Panc1 (cell line): ENCODE measurements around the gene DAGLA. TPM values are rescaled to one million over a fixed set of nuclear protein-coding genes. Genes with fewer than 3 reads are reported as not detected.

ENCODE experiments used
- ATAC-seq: fragments of 200-7000 bp; cut with Tn5 transposase; 2 replicates; pipeline ENCODE4 v1.9.1; 2020; ENCODE audit warnings: mild to moderate bottlenecking, moderate library complexity
- BruUV-seq: library from RNA; stranded (reverse); fragments of 400-500 nt; replicated peaks from 2 replicates; lab custom pipeline; 2021; lab: Mats Ljungman, UMichigan
- CTCF ChIA-PET: fragments of 300-600 bp; sonication (Branson Sonifier 250); formaldehyde crosslinking; loops from one replicate; lab custom pipeline; 2022; ENCODE audit warnings: antibody characterized with exemption; lab: Charles Lee
- POLR2A ChIA-PET: fragments of 300-600 bp; sonication (Branson Sonifier 250); formaldehyde crosslinking; loops from one replicate; lab custom pipeline; 2022; ENCODE audit warnings: antibody characterized with exemption; lab: Charles Lee
- DNase-seq: peaks from one replicate; pipeline ENCODE4 v3.0.0-alpha.2; 2010; ENCODE audit warnings: low read depth, low spot score
- H3K27ac ChIP-seq: 2 replicates; pipeline ENCODE4 v1.5.1; 2011; ENCODE audit warnings: mild to moderate bottlenecking, low read length, inconsistent platforms
- H3K27me3 ChIP-seq: fragments of 200-500 bp; sonication (Bioruptor generic); 2 replicates; pipeline ENCODE4 v1.6.0; 2014; ENCODE audit warnings: low read length, inconsistent platforms; ENCODE audit not compliant: control insufficient read depth, insufficient read depth
- H3K36me3 ChIP-seq: fragments of 200-500 bp; sonication (Bioruptor generic); 2 replicates; pipeline ENCODE4 v1.5.1; 2014; ENCODE audit warnings: inconsistent platforms, mild to moderate bottlenecking, low read length, moderate library complexity; ENCODE audit not compliant: control insufficient read depth, insufficient read depth
- H3K4me1 ChIP-seq: 2 replicates; pipeline ENCODE4 v1.5.1; 2011; ENCODE audit warnings: inconsistent platforms, mild to moderate bottlenecking, low read length, moderate library complexity; ENCODE audit not compliant: control insufficient read depth, insufficient read depth
- H3K4me3 ChIP-seq, 2 experiments: 2 replicates each; pipeline ENCODE4 v1.5.1; 2011 to 2012; ENCODE audit warnings: low read depth in 2 of 2, low read length in 2 of 2, mild to moderate bottlenecking in 2 of 2, inconsistent platforms in 1 of 2, moderate library complexity in 1 of 2
- H3K9me3 ChIP-seq: fragments of 200-500 bp; sonication (Bioruptor generic); 2 replicates; pipeline ENCODE4 v1.5.1; 2014; ENCODE audit warnings: low read depth, mild to moderate bottlenecking, inconsistent platforms, low read length, moderate library complexity; ENCODE audit not compliant: control insufficient read depth, insufficient read depth
- POLR2AphosphoS5 ChIP-seq: IDR thresholded peaks from 2 replicates; pipeline ENCODE4 v1.6.1; 2012; ENCODE audit warnings: mild to moderate bottlenecking, low read depth, low read length, moderate library complexity
- SIN3A ChIP-seq: IDR thresholded peaks from 2 replicates; pipeline ENCODE4 v1.6.1; 2012; ENCODE audit warnings: low read depth, mild to moderate bottlenecking, low read length, moderate library complexity, borderline replicate concordance; ENCODE audit not compliant: insufficient read depth
- TCF7L2 ChIP-seq: IDR thresholded peaks from 2 replicates; pipeline ENCODE4 v1.6.1; 2011; ENCODE audit warnings: mild to moderate bottlenecking, low read depth, low read length, inconsistent platforms
- in situ Hi-C: cut with HindIII; loops from 2 replicates; pipeline ENCODE4 v1.10.0; 2016; ENCODE audit warnings: low sequenced_read_pairs, low pct_unique_long_range_greater_than_20kb
- intact Hi-C: fragments of 100-400 bp; cut with micrococcal nuclease; formaldehyde crosslinking; loops from one replicate; pipeline ENCODE4 v1.10.0; 2022; ENCODE audit not compliant: unreplicated experiment
- total RNA-seq: library from RNA; stranded (reverse); gene quantifications from one replicate; pipeline ENCODE4 v1.2.1, GENCODE V29; 2021; ENCODE audit not compliant: unreplicated experiment
- TF ChIP-seq, protein P1 (sequence below), 2 experiments: IDR thresholded peaks; 2 replicates each; pipeline ENCODE4 v1.6.1; 2011 to 2012; ENCODE audit warnings: low read depth in 2 of 2, control low read depth in 1 of 2, low read length in 1 of 2, mild to moderate bottlenecking in 1 of 2, moderate library complexity in 1 of 2; ENCODE audit not compliant: insufficient read depth in 1 of 2
- TF ChIP-seq, protein P2 (sequence below): fragments of 450-650 bp; IDR thresholded peaks from 2 replicates; pipeline ENCODE4 v1.5.1; 2017; ENCODE audit warnings: mild to moderate bottlenecking

The DAGLA gene
- total RNA-seq, 1 experiment from 2014 or later = 6.4 TPM

DNA sequence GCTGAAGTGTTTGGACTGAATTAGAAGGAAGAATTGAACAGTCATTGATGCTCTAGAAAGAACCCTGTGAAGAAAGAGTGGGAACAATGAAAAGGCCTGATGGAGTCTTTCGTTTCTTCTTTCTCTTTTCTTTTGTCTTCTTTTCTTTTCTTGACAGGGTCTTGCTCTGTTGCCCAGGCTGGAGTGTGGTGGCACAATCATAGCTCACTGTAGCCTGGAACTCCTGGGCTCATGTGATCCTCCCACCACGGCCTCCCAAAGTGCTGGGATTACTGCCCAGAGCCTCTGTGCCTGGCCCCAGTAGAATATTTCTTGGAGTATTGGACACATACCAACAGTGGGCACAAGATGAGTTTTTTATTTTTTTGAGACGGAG lies 113.6 kb downstream of the DAGLA start:
- no TSS peak for BruUV-seq
- H3K27me3 ChIP-seq = no peaks in the 10 kb centered on the region
- ChIA-PET CTCF (no interaction called here), POLR2A (interaction anchor here (1.4 kb wide), 1 partner anchor 22 kb away, joined by 3 read pairs; no protein-coding TSS in a partner anchor)
- H3K36me3 ChIP-seq = peaks cover 7% of the 10 kb centered on the region; the same call in 1 of the 2 replicates
- peak overlapping the region; percentile 99 for H3K27ac ChIP-seq
- ATAC-seq (no peak), DNase-seq (no peak)
- TF ChIP-seq, protein P1, sequence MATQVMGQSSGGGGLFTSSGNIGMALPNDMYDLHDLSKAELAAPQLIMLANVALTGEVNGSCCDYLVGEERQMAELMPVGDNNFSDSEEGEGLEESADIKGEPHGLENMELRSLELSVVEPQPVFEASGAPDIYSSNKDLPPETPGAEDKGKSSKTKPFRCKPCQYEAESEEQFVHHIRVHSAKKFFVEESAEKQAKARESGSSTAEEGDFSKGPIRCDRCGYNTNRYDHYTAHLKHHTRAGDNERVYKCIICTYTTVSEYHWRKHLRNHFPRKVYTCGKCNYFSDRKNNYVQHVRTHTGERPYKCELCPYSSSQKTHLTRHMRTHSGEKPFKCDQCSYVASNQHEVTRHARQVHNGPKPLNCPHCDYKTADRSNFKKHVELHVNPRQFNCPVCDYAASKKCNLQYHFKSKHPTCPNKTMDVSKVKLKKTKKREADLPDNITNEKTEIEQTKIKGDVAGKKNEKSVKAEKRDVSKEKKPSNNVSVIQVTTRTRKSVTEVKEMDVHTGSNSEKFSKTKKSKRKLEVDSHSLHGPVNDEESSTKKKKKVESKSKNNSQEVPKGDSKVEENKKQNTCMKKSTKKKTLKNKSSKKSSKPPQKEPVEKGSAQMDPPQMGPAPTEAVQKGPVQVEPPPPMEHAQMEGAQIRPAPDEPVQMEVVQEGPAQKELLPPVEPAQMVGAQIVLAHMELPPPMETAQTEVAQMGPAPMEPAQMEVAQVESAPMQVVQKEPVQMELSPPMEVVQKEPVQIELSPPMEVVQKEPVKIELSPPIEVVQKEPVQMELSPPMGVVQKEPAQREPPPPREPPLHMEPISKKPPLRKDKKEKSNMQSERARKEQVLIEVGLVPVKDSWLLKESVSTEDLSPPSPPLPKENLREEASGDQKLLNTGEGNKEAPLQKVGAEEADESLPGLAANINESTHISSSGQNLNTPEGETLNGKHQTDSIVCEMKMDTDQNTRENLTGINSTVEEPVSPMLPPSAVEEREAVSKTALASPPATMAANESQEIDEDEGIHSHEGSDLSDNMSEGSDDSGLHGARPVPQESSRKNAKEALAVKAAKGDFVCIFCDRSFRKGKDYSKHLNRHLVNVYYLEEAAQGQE (IDR thresholded peaks at IDR 0.05; ENCODE audit: insufficient read depth in 1 of 2, low read depth in 2 of 2, low read length in 1 of 2) = no peak
- no peak for TF ChIP-seq POLR2AphosphoS5
- TF ChIP-seq SIN3A = no peak
- TF ChIP-seq, protein P2, sequence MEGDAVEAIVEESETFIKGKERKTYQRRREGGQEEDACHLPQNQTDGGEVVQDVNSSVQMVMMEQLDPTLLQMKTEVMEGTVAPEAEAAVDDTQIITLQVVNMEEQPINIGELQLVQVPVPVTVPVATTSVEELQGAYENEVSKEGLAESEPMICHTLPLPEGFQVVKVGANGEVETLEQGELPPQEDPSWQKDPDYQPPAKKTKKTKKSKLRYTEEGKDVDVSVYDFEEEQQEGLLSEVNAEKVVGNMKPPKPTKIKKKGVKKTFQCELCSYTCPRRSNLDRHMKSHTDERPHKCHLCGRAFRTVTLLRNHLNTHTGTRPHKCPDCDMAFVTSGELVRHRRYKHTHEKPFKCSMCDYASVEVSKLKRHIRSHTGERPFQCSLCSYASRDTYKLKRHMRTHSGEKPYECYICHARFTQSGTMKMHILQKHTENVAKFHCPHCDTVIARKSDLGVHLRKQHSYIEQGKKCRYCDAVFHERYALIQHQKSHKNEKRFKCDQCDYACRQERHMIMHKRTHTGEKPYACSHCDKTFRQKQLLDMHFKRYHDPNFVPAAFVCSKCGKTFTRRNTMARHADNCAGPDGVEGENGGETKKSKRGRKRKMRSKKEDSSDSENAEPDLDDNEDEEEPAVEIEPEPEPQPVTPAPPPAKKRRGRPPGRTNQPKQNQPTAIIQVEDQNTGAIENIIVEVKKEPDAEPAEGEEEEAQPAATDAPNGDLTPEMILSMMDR = no peak
- TF ChIP-seq TCF7L2 = no peak
- H3K9me3 ChIP-seq = no peaks in the 10 kb centered on the region
- H3K4me1 ChIP-seq = peaks cover 9% of the 10 kb centered on the region
- intact Hi-C loops (no loop called here), in situ Hi-C loops (no loop called here)
- H3K4me3 ChIP-seq = peak overlapping the region; percentile 99

DNA sequence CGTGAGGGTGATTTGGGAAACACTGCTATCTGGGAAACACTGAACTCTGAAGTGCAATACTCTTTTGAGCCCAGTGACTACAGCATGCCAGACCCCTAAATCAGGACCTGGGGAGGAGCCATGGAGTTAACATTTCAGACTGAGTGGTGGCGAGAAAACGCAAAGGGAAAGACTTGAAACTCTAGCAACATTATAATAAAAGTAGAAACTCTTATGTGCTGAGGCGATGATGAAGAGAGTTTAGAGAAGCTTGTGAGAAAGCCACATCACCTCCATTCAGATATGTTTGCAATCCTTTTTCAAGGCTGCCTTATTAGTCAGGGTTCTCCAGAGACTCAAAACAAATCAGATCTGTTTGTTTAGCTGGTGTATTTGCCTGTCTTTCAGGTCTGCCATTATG lies 114.4 kb downstream of the DAGLA start:
- DNase-seq = no peak
- BruUV-seq = no TSS peak
- intact Hi-C loops (no loop called here), in situ Hi-C loops (no loop called here)
- no peak overlapping the region for H3K4me3 ChIP-seq
- TF ChIP-seq POLR2AphosphoS5 = 0 out of 2 replicates have a peak, but pooled peaks have one; percentile 17
- TF ChIP-seq, protein P2 = no peak
- peaks cover 5% of the 10 kb centered on the region for H3K36me3 ChIP-seq
- no peaks in the 10 kb centered on the region for H3K27me3 ChIP-seq
- peak overlapping the region; percentile 11; the same call in 1 of the 2 replicates for H3K27ac ChIP-seq
- ChIA-PET CTCF (no interaction called here), POLR2A (no interaction called here)
- no peak for ATAC-seq
- peaks cover 12% of the 10 kb centered on the region for H3K4me1 ChIP-seq
- H3K9me3 ChIP-seq = no peaks in the 10 kb centered on the region
